ENCODE results near the gene CAPN5.

- no peak for TF ChIP-seq POLR2A (IDR thresholded peaks at IDR 0.05)
- no peak for TF ChIP-seq CTCF (IDR thresholded peaks at IDR 0.05)
These were observed 26.4 kb upstream of the CAPN5 start for GRCh38 chr11:77040401-77040777.
